Choroid plexus epithelial cell (primary cell): ENCODE data around the gene EGFL6.
"Not testable (repeated sequence)": the region's sequence is repeated elsewhere in the genome, so short reads cannot be mapped to it uniquely, and the experiment has no call there.

Source experiments
- DNase-seq: peaks from one replicate; pipeline ENCODE4 v3.0.0-alpha.2; 2010; ENCODE audit warnings: low read depth
- H3K4me3 ChIP-seq: 2 replicates; pipeline ENCODE4 v1.5.1; 2011; ENCODE audit warnings: low read depth, mild to moderate bottlenecking, control low read depth, low read length, moderate library complexity
- CTCF ChIP-seq: conservative IDR thresholded peaks from 2 replicates; pipeline ENCODE4 v1.5.1; 2011; ENCODE audit warnings: low read depth, mild to moderate bottlenecking, control low read depth, inconsistent platforms, low read length, moderate library complexity

The EGFL6 gene

GRCh38 chrX:13645464-13646153, 76.2 kb downstream of the EGFL6 start:
- H3K4me3 ChIP-seq: no peak overlapping the region
- TF ChIP-seq CTCF: no peak
- no peak for DNase-seq

- H3K4me3 ChIP-seq: no peak overlapping the region
- TF ChIP-seq CTCF: peak; percentile 79
- DNase-seq: peak; percentile 78
Observed at GRCh38 chrX:13646154-13646549, 76.8 kb downstream of the EGFL6 start.

- peak; percentile 77 for DNase-seq
- no peak for TF ChIP-seq CTCF
- H3K4me3 ChIP-seq: no peak overlapping the region
Observed at GRCh38 chrX:13647709-13648212, 78.4 kb downstream of the EGFL6 start.

GRCh38 chrX:13648336-13648735, 78.9 kb downstream of the EGFL6 start:
- DNase-seq, H3K4me3 ChIP-seq: not testable (repeated sequence)

- TF ChIP-seq CTCF: no peak
- H3K4me3 ChIP-seq: no peak overlapping the region
- peak; percentile 54 for DNase-seq
Observed at GRCh38 chrX:13649838-13650237, 80.4 kb downstream of the EGFL6 start.

- H3K4me3 ChIP-seq: no peak overlapping the region
- no peak for DNase-seq
- TF ChIP-seq CTCF: no peak
Observed at GRCh38 chrX:13650318-13650717, 80.9 kb downstream of the EGFL6 start.

GRCh38 chrX:13651150-13651549, 81.7 kb downstream of the EGFL6 start:
- H3K4me3 ChIP-seq: no peak overlapping the region
- no peak for DNase-seq
- no peak for TF ChIP-seq CTCF
